Liver (tissue), 9 donors: Measurements from ENCODE around the gene SLC66A1. TPM values are rescaled to one million over a fixed set of nuclear protein-coding genes. Genes with fewer than 3 reads are reported as not detected.

Experiments
- DNase-seq: peaks from one replicate; pipeline ENCODE4 v3.0.0-alpha.2; 2017; ENCODE audit warnings: low spot score
- H3K27ac ChIP-seq, 2 donors: one replicate each; pipeline ENCODE4 v1.7.0; 2013; ENCODE audit warnings: inconsistent platforms in 2 of 2, low read length in 2 of 2, control low read depth in 1 of 2, low read depth in 1 of 2, mild to moderate bottlenecking in 1 of 2
- H3K27me3 ChIP-seq, 4 donors: one replicate each; pipeline versions ENCODE4 v1.6.1 to v1.7.0; 2013; ENCODE audit warnings: low read length in 3 of 4, inconsistent platforms in 1 of 4, mild to moderate bottlenecking in 1 of 4, moderate library complexity in 1 of 4; ENCODE audit not compliant: control insufficient read depth in 4 of 4, insufficient read depth in 4 of 4
- H3K36me3 ChIP-seq, 4 donors: one replicate each; pipeline versions ENCODE4 v1.6.1 to v1.7.0; 2013; ENCODE audit warnings: low read length in 3 of 4, mild to moderate bottlenecking in 3 of 4, low read depth in 1 of 4, moderate library complexity in 1 of 4; ENCODE audit not compliant: control insufficient read depth in 4 of 4, insufficient read depth in 3 of 4
- H3K4me1 ChIP-seq, 4 donors: one replicate each; pipeline versions ENCODE4 v1.6.1 to v1.7.0; 2013; ENCODE audit warnings: low read length in 3 of 4, mild to moderate bottlenecking in 3 of 4, moderate library complexity in 1 of 4; ENCODE audit not compliant: control insufficient read depth in 4 of 4, insufficient read depth in 4 of 4
- H3K4me3 ChIP-seq, 3 donors: one replicate each; pipeline versions ENCODE4 v1.6.1 to v1.7.0; 2013; ENCODE audit warnings: low read length in 3 of 3, control low read depth in 1 of 3, low read depth in 1 of 3, mild to moderate bottlenecking in 1 of 3
- H3K9ac ChIP-seq, 2 donors: one replicate each; pipeline ENCODE4 v1.7.0; 2013; ENCODE audit warnings: low read length in 2 of 2, mild to moderate bottlenecking in 2 of 2, moderate library complexity in 2 of 2, control low read depth in 1 of 2, low read depth in 1 of 2
- H3K9me3 ChIP-seq, 4 donors: one replicate each; pipeline versions ENCODE4 v1.6.1 to v1.7.0; 2013; ENCODE audit warnings: low read length in 3 of 4; ENCODE audit not compliant: control insufficient read depth in 4 of 4
- CTCF ChIP-seq: fragments of 150-350 bp; IDR thresholded peaks from 2 replicates; pipeline ENCODE4 v1.5.1; 2017; ENCODE audit warnings: improper control_type of control experiment, low read depth, low read length; ENCODE audit not compliant: missing input control
- FOXA1 ChIP-seq: IDR thresholded peaks from 2 replicates; pipeline ENCODE4 v1.6.1; 2016; ENCODE audit warnings: antibody characterized with exemption
- RXRA ChIP-seq, 2 donors: IDR thresholded peaks; 2 replicates each; pipeline ENCODE4 v1.6.1; 2017 to 2018; ENCODE audit warnings: antibody characterized with exemption in 2 of 2, mild to moderate bottlenecking in 1 of 2
- YY1 ChIP-seq: IDR thresholded peaks from 2 replicates; pipeline ENCODE4 v1.6.1; 2016; ENCODE audit warnings: antibody characterized with exemption, mild to moderate bottlenecking
- ZBTB33 ChIP-seq: IDR thresholded peaks from 2 replicates; pipeline ENCODE4 v1.6.1; 2016; ENCODE audit warnings: antibody characterized with exemption
- WGBS: extraction: QIAGEN DNeasy Blood & Tissue Kit; methylation state at CpG from one replicate; pipeline ENCODE4 v1.1.7; 2013; 5-methylcytosine and 5-hydroxymethylcytosine counted together
- polyA plus RNA-seq, 2 donors: library from polyadenylated mRNA; stranded (reverse) in 1 of 2; unstranded in 1 of 2; fragments of 200-250 nt in 1 of 2; fragments of >200 nt in 1 of 2; fragmentation: Nextera tagmentation in 1 of 2; extraction: Ambion mirVana in 1 of 2; gene quantifications; one replicate each; pipeline versions ENCODE4 v1.2.1 to v1.2.3, GENCODE V29; 2013 to 2015
- total RNA-seq, 2 donors: library from RNA; depleted of rRNA; stranded (reverse); fragments of >200 nt; gene quantifications; one replicate each; pipeline ENCODE4 v1.2.3, GENCODE V29; 2014
- TF ChIP-seq, protein P1 (sequence below): IDR thresholded peaks from 2 replicates; pipeline ENCODE4 v1.6.1; 2016; ENCODE audit warnings: antibody characterized with exemption, mild to moderate bottlenecking
- TF ChIP-seq, protein P2 (sequence below): IDR thresholded peaks from 2 replicates; pipeline ENCODE4 v1.6.1; 2016; ENCODE audit warnings: antibody characterized with exemption
- TF ChIP-seq, protein P3 (sequence below): IDR thresholded peaks from 2 replicates; pipeline ENCODE4 v1.6.1; 2016; ENCODE audit warnings: antibody characterized with exemption
- donor health status: healthy.
- donor health status: healthy.
- donor health status: healthy.
- donor health status: healthy.
- donor health status: healthy.

The SLC66A1 gene
- total and polyA plus RNA-seq, 4 donors, result 6.8 to 16.0 (median 14.0) TPM

- 86% methylated on average over 8 of the region's 8 CpGs for WGBS
- peaks cover 0 to 21% (median 12%) of the 10 kb centered on the region in 4 donors for H3K36me3 ChIP-seq
Measured at GRCh38 chr1:19284881-19285280, 27.2 kb upstream of the SLC66A1 start.

More at GRCh38 chr1:19284881-19285280, 27.2 kb upstream of the SLC66A1 start:
- TF ChIP-seq CTCF (no peak), RXRA (IDR thresholded peaks at IDR 0.05) (no peak), FOXA1 (no peak), YY1 (no peak), ZBTB33 (no peak)
- TF ChIP-seq, protein P1, sequence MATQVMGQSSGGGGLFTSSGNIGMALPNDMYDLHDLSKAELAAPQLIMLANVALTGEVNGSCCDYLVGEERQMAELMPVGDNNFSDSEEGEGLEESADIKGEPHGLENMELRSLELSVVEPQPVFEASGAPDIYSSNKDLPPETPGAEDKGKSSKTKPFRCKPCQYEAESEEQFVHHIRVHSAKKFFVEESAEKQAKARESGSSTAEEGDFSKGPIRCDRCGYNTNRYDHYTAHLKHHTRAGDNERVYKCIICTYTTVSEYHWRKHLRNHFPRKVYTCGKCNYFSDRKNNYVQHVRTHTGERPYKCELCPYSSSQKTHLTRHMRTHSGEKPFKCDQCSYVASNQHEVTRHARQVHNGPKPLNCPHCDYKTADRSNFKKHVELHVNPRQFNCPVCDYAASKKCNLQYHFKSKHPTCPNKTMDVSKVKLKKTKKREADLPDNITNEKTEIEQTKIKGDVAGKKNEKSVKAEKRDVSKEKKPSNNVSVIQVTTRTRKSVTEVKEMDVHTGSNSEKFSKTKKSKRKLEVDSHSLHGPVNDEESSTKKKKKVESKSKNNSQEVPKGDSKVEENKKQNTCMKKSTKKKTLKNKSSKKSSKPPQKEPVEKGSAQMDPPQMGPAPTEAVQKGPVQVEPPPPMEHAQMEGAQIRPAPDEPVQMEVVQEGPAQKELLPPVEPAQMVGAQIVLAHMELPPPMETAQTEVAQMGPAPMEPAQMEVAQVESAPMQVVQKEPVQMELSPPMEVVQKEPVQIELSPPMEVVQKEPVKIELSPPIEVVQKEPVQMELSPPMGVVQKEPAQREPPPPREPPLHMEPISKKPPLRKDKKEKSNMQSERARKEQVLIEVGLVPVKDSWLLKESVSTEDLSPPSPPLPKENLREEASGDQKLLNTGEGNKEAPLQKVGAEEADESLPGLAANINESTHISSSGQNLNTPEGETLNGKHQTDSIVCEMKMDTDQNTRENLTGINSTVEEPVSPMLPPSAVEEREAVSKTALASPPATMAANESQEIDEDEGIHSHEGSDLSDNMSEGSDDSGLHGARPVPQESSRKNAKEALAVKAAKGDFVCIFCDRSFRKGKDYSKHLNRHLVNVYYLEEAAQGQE, result no peak
- TF ChIP-seq, protein P2, sequence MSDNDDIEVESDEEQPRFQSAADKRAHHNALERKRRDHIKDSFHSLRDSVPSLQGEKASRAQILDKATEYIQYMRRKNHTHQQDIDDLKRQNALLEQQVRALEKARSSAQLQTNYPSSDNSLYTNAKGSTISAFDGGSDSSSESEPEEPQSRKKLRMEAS, result no peak
- TF ChIP-seq, protein P3, sequence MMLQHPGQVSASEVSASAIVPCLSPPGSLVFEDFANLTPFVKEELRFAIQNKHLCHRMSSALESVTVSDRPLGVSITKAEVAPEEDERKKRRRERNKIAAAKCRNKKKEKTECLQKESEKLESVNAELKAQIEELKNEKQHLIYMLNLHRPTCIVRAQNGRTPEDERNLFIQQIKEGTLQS, result no peak
- no peaks in the 10 kb centered on the region for H3K9me3 ChIP-seq
- DNase-seq, result no peak
- H3K9ac ChIP-seq, result no peak overlapping the region
- no peak overlapping the region for H3K4me3 ChIP-seq
- no peaks in the 10 kb centered on the region for H3K27me3 ChIP-seq
- H3K4me1 ChIP-seq, result peaks cover 6 to 34% (median 22%) of the 10 kb centered on the region in 4 donors
- H3K27ac ChIP-seq, result peak overlapping the region; percentile 65 to 94
